Measurements from ENCODE around the gene KCNV2. TPM values are rescaled to one million over a fixed set of nuclear protein-coding genes. Genes with fewer than 3 reads are reported as not detected.

KCNV2 gene
- total and polyA plus RNA-seq, 2 donors from 2014 or later: not detected

- no peak for TF ChIP-seq CTCF (IDR thresholded peaks at IDR 0.05; ENCODE audit: borderline replicate concordance, extremely low read depth, insufficient read depth)
- Histone ChIP-seq H3K9me3 (ENCODE audit: control insufficient read depth in 2 of 3, insufficient read depth in 1 of 3, low read length in 3 of 3) (no peaks in the 10 kb centered on the region), H3K4me3 (ENCODE audit: low read length in 3 of 3) (no peak overlapping the region), H3K9ac (ENCODE audit: low read length in 3 of 3) (no peak overlapping the region), H3K27me3 (ENCODE audit: control insufficient read depth, insufficient read depth, low read length) (no peaks in the 10 kb centered on the region), H3K27ac (ENCODE audit: low read depth in 2 of 2, low read length in 2 of 2) (no peak overlapping the region), H3K36me3 (ENCODE audit: control insufficient read depth in 2 of 3, insufficient read depth in 3 of 3, low read length in 3 of 3) (no peaks in the 10 kb centered on the region), H3K4me1 (ENCODE audit: control insufficient read depth in 2 of 3, insufficient read depth in 2 of 3, low read depth in 1 of 3, low read length in 3 of 3) (peaks cover 3 to 5% (median 5%) of the 10 kb centered on the region in 3 donors)
- FAIRE-seq (no peak), DNase-seq (peak in 1 of 5 donors; percentile 61)
- intact Hi-C loops (cut with DNase I): no loop called here
These were observed 12.4 kb downstream of the KCNV2 start for GRCh38 chr9:2729721-2730120.

- Histone ChIP-seq H3K9ac (ENCODE audit: low read length in 3 of 3) (no peak overlapping the region), H3K27me3 (ENCODE audit: control insufficient read depth, insufficient read depth, low read length) (no peaks in the 10 kb centered on the region), H3K9me3 (ENCODE audit: control insufficient read depth in 2 of 3, insufficient read depth in 1 of 3, low read length in 3 of 3) (no peaks in the 10 kb centered on the region), H3K36me3 (ENCODE audit: control insufficient read depth in 2 of 3, insufficient read depth in 3 of 3, low read length in 3 of 3) (no peaks in the 10 kb centered on the region), H3K27ac (ENCODE audit: low read depth in 2 of 2, low read length in 2 of 2) (no peak overlapping the region), H3K4me3 (ENCODE audit: low read length in 3 of 3) (no peak overlapping the region), H3K4me1 (ENCODE audit: control insufficient read depth in 2 of 3, insufficient read depth in 2 of 3, low read depth in 1 of 3, low read length in 3 of 3) (peaks cover 3 to 5% (median 3%) of the 10 kb centered on the region in 3 donors)
- no peak for TF ChIP-seq CTCF (IDR thresholded peaks at IDR 0.05; ENCODE audit: borderline replicate concordance, extremely low read depth, insufficient read depth)
- intact Hi-C loops (cut with DNase I): no loop called here
- no peak for FAIRE-seq
- DNase-seq: no peak
These were observed 13.7 kb downstream of the KCNV2 start for GRCh38 chr9:2730971-2731370.

- Histone ChIP-seq H3K4me3 (ENCODE audit: low read length in 3 of 3) (no peak overlapping the region), H3K27me3 (ENCODE audit: control insufficient read depth, insufficient read depth, low read length) (no peaks in the 10 kb centered on the region), H3K9ac (ENCODE audit: low read length in 3 of 3) (no peak overlapping the region), H3K9me3 (ENCODE audit: control insufficient read depth in 2 of 3, insufficient read depth in 1 of 3, low read length in 3 of 3) (no peaks in the 10 kb centered on the region), H3K36me3 (ENCODE audit: control insufficient read depth in 2 of 3, insufficient read depth in 3 of 3, low read length in 3 of 3) (no peaks in the 10 kb centered on the region), H3K27ac (ENCODE audit: low read depth in 2 of 2, low read length in 2 of 2) (no peak overlapping the region), H3K4me1 (ENCODE audit: control insufficient read depth in 2 of 3, insufficient read depth in 2 of 3, low read depth in 1 of 3, low read length in 3 of 3) (peaks cover 3 to 5% (median 3%) of the 10 kb centered on the region in 3 donors)
- DNase-seq: no peak
- intact Hi-C loops (cut with DNase I): no loop called here
- no peak for TF ChIP-seq CTCF (IDR thresholded peaks at IDR 0.05; ENCODE audit: borderline replicate concordance, extremely low read depth, insufficient read depth)
- FAIRE-seq: no peak
These were observed 15.2 kb downstream of the KCNV2 start for GRCh38 chr9:2732492-2732891.

- Histone ChIP-seq H3K27me3 (ENCODE audit: control insufficient read depth, insufficient read depth, low read length) (no peaks in the 10 kb centered on the region), H3K9ac (ENCODE audit: low read length in 3 of 3) (no peak overlapping the region), H3K4me3 (ENCODE audit: low read length in 3 of 3) (no peak overlapping the region), H3K27ac (ENCODE audit: low read depth in 2 of 2, low read length in 2 of 2) (no peak overlapping the region), H3K36me3 (ENCODE audit: control insufficient read depth in 2 of 3, insufficient read depth in 3 of 3, low read length in 3 of 3) (no peaks in the 10 kb centered on the region), H3K4me1 (ENCODE audit: control insufficient read depth in 2 of 3, insufficient read depth in 2 of 3, low read depth in 1 of 3, low read length in 3 of 3) (no peaks in the 10 kb centered on the region), H3K9me3 (ENCODE audit: control insufficient read depth in 2 of 3, insufficient read depth in 1 of 3, low read length in 3 of 3) (no peaks in the 10 kb centered on the region)
- intact Hi-C loops (cut with DNase I): no loop called here
- FAIRE-seq (no peak), DNase-seq (no peak)
- no peak for TF ChIP-seq CTCF (IDR thresholded peaks at IDR 0.05; ENCODE audit: borderline replicate concordance, extremely low read depth, insufficient read depth)
These were observed 23.3 kb downstream of the KCNV2 start for GRCh38 chr9:2740616-2741015.
